K562 (cell line): ENCODE measurements around the gene ZSCAN26. TPM values are rescaled to one million over a fixed set of nuclear protein-coding genes. Genes with fewer than 3 reads are reported as not detected.

Experiments used
- ADNP ChIP-seq: fragments of 200-800 bp; sonication (Bioruptor generic); IDR thresholded peaks from 2 replicates; pipeline ENCODE4 v1.6.1; 2016; ENCODE audit warnings: missing genetic modification characterization, missing compliant biosample characterization
- CEBPG ChIP-seq, 3 experiments: fragments of 200-800 bp in 1 of 3; sonication (Bioruptor generic) in 1 of 3; sonication (generic) in 1 of 3; formaldehyde crosslinking in 1 of 3; IDR thresholded peaks in 2 of 3; conservative IDR thresholded peaks in 1 of 3; 2 replicates each; pipeline versions ENCODE4 v1.6.1 to v1.8.0; 2016 to 2022; ENCODE audit warnings: missing compliant biosample characterization in 2 of 3, missing genetic modification characterization in 2 of 3, mild to moderate bottlenecking in 1 of 3, missing genetic modification reagents in 1 of 3
- CSDE1 ChIP-seq, 2 experiments: fragments of 450-650 bp; IDR thresholded peaks; 2 replicates each; pipeline ENCODE4 v1.6.1; 2016; ENCODE audit warnings: mild to moderate bottlenecking in 1 of 2
- MNT ChIP-seq, 2 experiments: fragments of 450-650 bp; conservative IDR thresholded peaks; 2 replicates each; pipeline ENCODE4 v1.6.1; 2017; ENCODE audit warnings: mild to moderate bottlenecking in 2 of 2, moderate library complexity in 2 of 2
- POLR2AphosphoS2 ChIP-seq: IDR thresholded peaks from 2 replicates; pipeline ENCODE4 v1.6.1; 2012; ENCODE audit warnings: low read length, improper control_type of control experiment
- PURB ChIP-seq: sonication (generic); formaldehyde crosslinking; IDR thresholded peaks from 2 replicates; pipeline ENCODE4 v1.9.0; 2021; ENCODE audit warnings: low read depth, mild to moderate bottlenecking, missing genetic modification reagents
- SIN3A ChIP-seq, 2 experiments: fragments of 150-350 bp in 1 of 2; IDR thresholded peaks; 2 replicates each; pipeline ENCODE4 v1.6.1; 2011 to 2016; ENCODE audit warnings: borderline replicate concordance in 2 of 2, low read depth in 2 of 2, low read length in 2 of 2, mild to moderate bottlenecking in 2 of 2, moderate library complexity in 2 of 2; ENCODE audit not compliant: control insufficient read depth in 1 of 2
- SMARCA4 ChIP-seq: fragments of 450-650 bp; IDR thresholded peaks from 2 replicates; pipeline ENCODE4 v1.6.1; 2016
- SMC3 ChIP-seq: conservative IDR thresholded peaks from 2 replicates; pipeline ENCODE4 v1.6.1; 2011; ENCODE audit warnings: low read depth, low read length, improper control_type of control experiment; ENCODE audit not compliant: insufficient read depth
- TOE1 ChIP-seq, 2 experiments: fragments of 450-650 bp in 1 of 2; sonication (generic) in 1 of 2; formaldehyde crosslinking in 1 of 2; IDR thresholded peaks; 2 replicates each; pipeline versions ENCODE4 v1.7.1 to v1.8.0; 2016 to 2022; ENCODE audit warnings: borderline replicate concordance in 2 of 2, mild to moderate bottlenecking in 2 of 2, antibody characterized with exemption in 1 of 2, inconsistent platforms in 1 of 2, low read depth in 1 of 2, missing genetic modification reagents in 1 of 2, moderate library complexity in 1 of 2
- polyA plus RNA-seq, 8 experiments: library from polyadenylated mRNA; depleted of rRNA in 4 of 8; stranded (reverse) in 5 of 8; unstranded in 3 of 8; fragments of >200 nt; fragmentation: Nextera tagmentation in 2 of 8; fragmentation: Illumina TruSeq in 1 of 8; extraction: Ambion mirVana in 2 of 8; extraction: Trizol in 1 of 8; gene quantifications; 2 replicates each; pipeline versions ENCODE4 v1.2.1 to v1.2.3, GENCODE V29; 2011 to 2014; ENCODE audit warnings: inconsistent platforms in 1 of 8, missing spikeins in 1 of 8
- total RNA-seq, 7 experiments: library from RNA; depleted of rRNA in 6 of 7; stranded (reverse); fragments of >200 nt in 6 of 7; fragmentation: Illumina TruSeq in 2 of 7; extraction: Trizol in 2 of 7; gene quantifications; 2 replicates each; pipeline versions ENCODE4 v1.2.1 to v1.2.3, GENCODE V29; 2011 to 2021; ENCODE audit warnings: low replicate concordance in 1 of 7
- TF ChIP-seq, protein P1 (sequence below): sonication (generic); formaldehyde crosslinking; IDR thresholded peaks from 2 replicates; pipeline ENCODE4 v1.8.1; 2023; ENCODE audit warnings: mild to moderate bottlenecking, missing genetic modification reagents
- TF ChIP-seq, protein P2 (sequence below), 2 experiments: fragments of 450-650 bp; IDR thresholded peaks; 2 replicates each; pipeline ENCODE4 v1.6.1; 2016; ENCODE audit warnings: mild to moderate bottlenecking in 2 of 2, borderline replicate concordance in 1 of 2, low read depth in 1 of 2, moderate library complexity in 1 of 2

Gene ZSCAN26
- total and polyA plus RNA-seq, 9 of the 15 experiments (the other 6 are each of a cell fraction or from before 2014, with no cell fraction given), result 5.9 to 14.2 (median 10.5) TPM

DNA sequence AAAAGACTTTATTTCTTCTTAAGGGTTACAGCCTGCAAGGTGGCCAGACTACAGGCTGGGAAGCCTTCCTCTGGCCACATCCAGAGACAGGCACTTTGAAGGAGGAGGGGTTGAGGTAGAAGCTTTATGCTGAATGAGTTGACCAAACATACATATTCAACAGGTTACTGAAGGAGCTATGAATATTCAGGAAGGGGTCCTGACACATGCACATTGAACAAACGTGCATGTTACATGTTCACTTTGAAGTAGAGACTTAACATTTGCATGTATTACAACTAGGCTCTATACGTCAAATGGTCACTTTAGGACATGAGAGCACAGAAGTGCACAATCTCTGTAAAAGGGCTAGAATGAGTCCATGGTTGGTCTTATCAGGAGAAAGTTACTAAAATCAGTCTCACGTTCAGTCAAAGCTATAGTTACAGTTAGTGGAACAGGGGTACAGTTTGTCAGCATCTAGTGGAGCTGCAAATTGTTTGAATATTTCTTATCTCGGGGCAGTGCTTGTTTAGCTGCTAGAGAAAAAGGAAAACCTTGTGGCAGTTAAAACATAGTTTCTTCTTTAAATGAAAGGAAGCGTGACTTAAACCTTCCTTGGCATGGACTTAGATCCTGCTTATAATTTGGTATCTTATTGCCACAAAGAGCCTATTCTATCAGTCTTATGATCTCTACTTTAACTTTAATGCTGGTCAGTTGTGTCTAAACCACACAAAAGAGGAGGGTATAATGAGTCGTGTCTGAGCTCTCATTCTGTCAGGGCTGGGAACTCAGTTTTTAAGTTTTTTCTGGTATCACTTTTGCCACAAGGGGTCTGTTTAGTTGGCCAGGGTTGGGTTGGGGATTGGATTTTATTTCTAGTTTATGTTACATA, 46.4 kb upstream of the ZSCAN26 start (continued):
- TF ChIP-seq TOE1 (IDR thresholded peaks at IDR 0.05; ENCODE audit: borderline replicate concordance), result no peak; the same call in 1 of the 2 replicates
- no peak for TF ChIP-seq TOE1 (CRISPR knock-in tag; IDR thresholded peaks at IDR 0.05; ENCODE audit: borderline replicate concordance, low read depth)
- peak; percentile 65 to 75; a peak in 2 of 4 replicates for TF ChIP-seq SIN3A (IDR thresholded peaks at IDR 0.05; ENCODE audit: borderline replicate concordance in 2 of 2, control insufficient read depth in 1 of 2, low read depth in 2 of 2, low read length in 2 of 2)
- peak; percentile 77 for TF ChIP-seq POLR2AphosphoS2
- TF ChIP-seq ADNP (tag), result 0 out of 2 replicates have a peak, but pooled peaks have one; percentile 10
- TF ChIP-seq CSDE1 (IDR thresholded peaks at IDR 0.05), result peak in 1 of 2 experiments; percentile 72; a peak in 2 of 4 replicates
- peak in 1 of 2 experiments; percentile 32; a peak in 1 of 4 replicates for TF ChIP-seq MNT (conservative IDR thresholded peaks at IDR 0.05)
- no peak for TF ChIP-seq SMC3
- TF ChIP-seq, protein P1, sequence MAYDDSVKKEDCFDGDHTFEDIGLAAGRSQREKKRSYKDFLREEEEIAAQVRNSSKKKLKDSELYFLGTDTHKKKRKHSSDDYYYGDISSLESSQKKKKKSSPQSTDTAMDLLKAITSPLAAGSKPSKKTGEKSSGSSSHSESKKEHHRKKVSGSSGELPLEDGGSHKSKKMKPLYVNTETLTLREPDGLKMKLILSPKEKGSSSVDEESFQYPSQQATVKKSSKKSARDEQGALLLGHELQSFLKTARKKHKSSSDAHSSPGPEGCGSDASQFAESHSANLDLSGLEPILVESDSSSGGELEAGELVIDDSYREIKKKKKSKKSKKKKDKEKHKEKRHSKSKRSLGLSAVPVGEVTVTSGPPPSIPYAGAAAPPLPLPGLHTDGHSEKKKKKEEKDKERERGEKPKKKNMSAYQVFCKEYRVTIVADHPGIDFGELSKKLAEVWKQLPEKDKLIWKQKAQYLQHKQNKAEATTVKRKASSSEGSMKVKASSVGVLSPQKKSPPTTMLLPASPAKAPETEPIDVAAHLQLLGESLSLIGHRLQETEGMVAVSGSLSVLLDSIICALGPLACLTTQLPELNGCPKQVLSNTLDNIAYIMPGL (CRISPR knock-in tag), result 0 out of 2 replicates have a peak, but pooled peaks have one; percentile 8
- peak; percentile 33; the same call in 1 of the 2 replicates for TF ChIP-seq SMARCA4
- TF ChIP-seq PURB (CRISPR knock-in tag), result no peak
- TF ChIP-seq CEBPG (CRISPR knock-in tag; IDR thresholded peaks at IDR 0.05), result no peak
- TF ChIP-seq CEBPG (tag; conservative IDR thresholded peaks at IDR 0.05 in 1 of 2, IDR thresholded peaks at IDR 0.05 in 1 of 2), result no peak
- TF ChIP-seq, protein P2, sequence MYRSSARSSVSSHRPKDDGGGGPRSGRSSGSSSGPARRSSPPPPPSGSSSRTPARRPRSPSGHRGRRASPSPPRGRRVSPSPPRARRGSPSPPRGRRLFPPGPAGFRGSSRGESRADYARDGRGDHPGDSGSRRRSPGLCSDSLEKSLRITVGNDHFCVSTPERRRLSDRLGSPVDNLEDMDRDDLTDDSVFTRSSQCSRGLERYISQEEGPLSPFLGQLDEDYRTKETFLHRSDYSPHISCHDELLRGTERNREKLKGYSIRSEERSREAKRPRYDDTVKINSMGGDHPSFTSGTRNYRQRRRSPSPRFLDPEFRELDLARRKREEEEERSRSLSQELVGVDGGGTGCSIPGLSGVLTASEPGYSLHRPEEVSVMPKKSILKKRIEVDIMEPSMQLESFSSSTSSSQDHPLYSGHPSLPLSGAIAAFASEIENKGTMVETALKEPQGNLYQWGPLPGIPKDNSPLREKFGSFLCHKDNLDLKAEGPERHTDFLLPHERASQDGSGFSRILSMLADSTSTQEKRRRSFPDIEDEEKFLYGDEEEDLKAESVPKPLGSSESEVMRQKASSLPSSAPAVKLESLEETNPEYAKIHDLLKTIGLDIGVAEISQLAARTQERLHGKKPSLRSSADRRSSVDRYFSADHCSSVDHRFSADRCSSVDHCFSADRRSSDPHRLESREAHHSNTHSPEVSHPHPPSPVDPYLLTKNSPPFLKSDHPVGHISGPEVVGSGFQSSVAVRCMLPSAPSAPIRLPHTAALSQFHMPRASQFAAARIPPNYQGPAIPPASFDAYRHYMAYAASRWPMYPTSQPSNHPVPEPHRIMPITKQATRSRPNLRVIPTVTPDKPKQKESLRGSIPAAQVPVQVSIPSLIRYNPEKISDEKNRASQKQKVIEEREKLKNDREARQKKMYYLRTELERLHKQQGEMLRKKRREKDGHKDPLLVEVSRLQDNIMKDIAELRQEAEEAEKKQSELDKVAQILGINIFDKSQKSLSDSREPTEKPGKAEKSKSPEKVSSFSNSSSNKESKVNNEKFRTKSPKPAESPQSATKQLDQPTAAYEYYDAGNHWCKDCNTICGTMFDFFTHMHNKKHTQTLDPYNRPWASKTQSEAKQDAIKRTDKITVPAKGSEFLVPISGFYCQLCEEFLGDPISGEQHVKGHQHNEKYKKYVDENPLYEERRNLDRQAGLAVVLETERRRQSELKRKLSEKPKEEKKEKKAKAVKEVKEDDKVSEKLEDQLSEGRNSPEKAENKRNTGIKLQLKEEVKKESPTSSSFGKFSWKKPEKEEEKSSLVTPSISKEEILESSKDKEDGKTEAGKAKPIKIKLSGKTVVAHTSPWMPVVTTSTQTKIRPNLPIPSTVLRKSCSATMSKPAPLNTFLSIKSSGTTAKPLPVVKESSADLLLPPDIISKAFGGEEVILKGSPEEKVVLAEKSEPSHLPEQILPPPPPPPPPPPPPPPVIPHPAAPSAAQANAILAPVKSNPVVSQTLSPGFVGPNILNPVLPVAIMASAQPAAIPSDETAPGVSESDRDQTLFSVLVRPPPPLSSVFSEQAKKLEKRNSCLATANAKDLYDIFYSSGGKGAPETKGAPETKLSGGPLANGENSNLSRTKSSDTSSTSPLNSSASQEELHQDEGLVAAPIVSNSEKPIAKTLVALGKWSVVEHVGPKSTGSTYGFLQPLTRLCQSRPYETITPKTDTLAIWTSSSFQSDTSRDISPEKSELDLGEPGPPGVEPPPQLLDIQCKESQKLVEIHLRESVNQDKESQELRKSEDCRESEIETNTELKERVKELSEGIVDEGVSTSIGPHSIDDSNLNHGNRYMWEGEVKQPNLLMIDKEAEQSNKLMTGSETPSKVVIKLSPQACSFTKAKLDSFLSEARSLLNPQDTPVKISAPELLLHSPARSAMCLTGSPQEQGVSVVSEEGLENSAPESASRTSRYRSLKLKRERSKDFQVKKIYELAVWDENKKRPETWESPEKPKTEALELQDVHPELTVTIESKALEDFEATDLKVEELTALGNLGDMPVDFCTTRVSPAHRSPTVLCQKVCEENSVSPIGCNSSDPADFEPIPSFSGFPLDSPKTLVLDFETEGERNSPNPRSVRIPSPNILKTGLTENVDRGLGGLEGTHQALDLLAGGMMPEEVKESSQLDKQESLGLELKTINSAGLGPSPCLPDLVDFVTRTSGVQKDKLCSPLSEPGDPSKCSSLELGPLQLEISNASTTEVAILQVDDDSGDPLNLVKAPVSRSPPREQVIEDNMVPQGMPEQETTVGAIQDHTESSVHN (IDR thresholded peaks at IDR 0.05; ENCODE audit: borderline replicate concordance in 1 of 2, low read depth in 1 of 2), result peak in 1 of 2 experiments; percentile 33; a peak in 1 of 4 replicates
